OCI-LY1 (cell line): ENCODE measurements around the gene CNN2.

Source experiments
- CTCF ChIP-seq: fragments of 200-600 bp; sonication (generic), shearing (Covaris generic); IDR thresholded peaks from 2 replicates; pipeline ENCODE4 v1.5.1; 2017; ENCODE audit warnings: mild to moderate bottlenecking, antibody characterized with exemption, low read length, moderate library complexity, mixed read lengths
- EZH2 ChIP-seq: fragments of 200-600 bp; sonication (generic), shearing (Covaris generic); IDR thresholded peaks from 2 replicates; pipeline ENCODE4 v1.8.0; 2017; ENCODE audit warnings: borderline replicate concordance, mixed run types, mild to moderate bottlenecking, antibody characterized with exemption, low read length, moderate library complexity, mixed read lengths

GRCh38 chr19:1015782-1016646 lies 10.4 kb upstream of the CNN2 start:
- TF ChIP-seq CTCF (no peak), EZH2 (no peak)
